ENCODE data around the gene ARHGAP8.

ARHGAP8 gene

GRCh38 chr22:44840611-44841322 is 88.4 kb downstream of the ARHGAP8 start:
- Histone ChIP-seq H3K27me3 (ENCODE audit: insufficient read depth, poor library complexity, severe bottlenecking) (no peaks in the 10 kb centered on the region), H3K4me3 (replicated peaks; ENCODE audit: insufficient read depth, low read length) (no peak overlapping the region), H3K27ac (replicated peaks) (no peak overlapping the region)
- DNase-seq (ENCODE audit: low read depth in 1 of 2, low spot score in 1 of 2) = no peak
- no peak for TF ChIP-seq POLR2AphosphoS5 (IDR thresholded peaks at IDR 0.05; ENCODE audit: low read depth)
- TF ChIP-seq GABPA (IDR thresholded peaks at IDR 0.05; ENCODE audit: low read depth) = no peak
- TF ChIP-seq SPI1 (IDR thresholded peaks at IDR 0.05; ENCODE audit: borderline replicate concordance, low read depth) = no peak
- no peak for TF ChIP-seq REST (IDR thresholded peaks at IDR 0.05; ENCODE audit: insufficient replicate concordance, low read depth)
- TF ChIP-seq CTCF (IDR thresholded peaks at IDR 0.05; ENCODE audit: insufficient read depth, low read length) = no peak

- no peak for DNase-seq (ENCODE audit: low read depth in 1 of 2, low spot score in 1 of 2)
- H3K4me3 ChIP-seq (replicated peaks; ENCODE audit: insufficient read depth, low read length) = no peak overlapping the region
- no peak overlapping the region for H3K27ac ChIP-seq (replicated peaks)
- H3K27me3 ChIP-seq (ENCODE audit: insufficient read depth, poor library complexity, severe bottlenecking) = no peaks in the 10 kb centered on the region
- TF ChIP-seq GABPA (IDR thresholded peaks at IDR 0.05; ENCODE audit: low read depth) = no peak
These were observed 90.0 kb downstream of the ARHGAP8 start for GRCh38 chr22:44842417-44842816.

GRCh38 chr22:44845191-44845590 is 92.8 kb downstream of the ARHGAP8 start:
- H3K27me3 ChIP-seq (ENCODE audit: insufficient read depth, poor library complexity, severe bottlenecking) = no peaks in the 10 kb centered on the region
- no peak overlapping the region for H3K4me3 ChIP-seq (replicated peaks; ENCODE audit: insufficient read depth, low read length)
- H3K27ac ChIP-seq (replicated peaks) = no peak overlapping the region
- no peak for TF ChIP-seq GABPA (IDR thresholded peaks at IDR 0.05; ENCODE audit: low read depth)
- no peak for TF ChIP-seq REST (IDR thresholded peaks at IDR 0.05; ENCODE audit: insufficient replicate concordance, low read depth)
- no peak for TF ChIP-seq CTCF (IDR thresholded peaks at IDR 0.05; ENCODE audit: insufficient read depth, low read length)
- TF ChIP-seq SPI1 (IDR thresholded peaks at IDR 0.05; ENCODE audit: borderline replicate concordance, low read depth) = no peak
- no peak for TF ChIP-seq POLR2AphosphoS5 (IDR thresholded peaks at IDR 0.05; ENCODE audit: low read depth)
- DNase-seq (ENCODE audit: low read depth in 1 of 2, low spot score in 1 of 2) = no peak

- no peak for DNase-seq (ENCODE audit: low read depth in 1 of 2, low spot score in 1 of 2)
- no peak for TF ChIP-seq POLR2AphosphoS5 (IDR thresholded peaks at IDR 0.05; ENCODE audit: low read depth)
- H3K27ac ChIP-seq (replicated peaks) = no peak overlapping the region
- no peak overlapping the region for H3K4me3 ChIP-seq (replicated peaks; ENCODE audit: insufficient read depth, low read length)
- H3K27me3 ChIP-seq (ENCODE audit: insufficient read depth, poor library complexity, severe bottlenecking) = no peaks in the 10 kb centered on the region
These were observed 93.7 kb downstream of the ARHGAP8 start for GRCh38 chr22:44845796-44846720.

Measured in HL-60 (cell line).